PC-9 (cell line): ENCODE results near the gene SPPL3.

Source experiments
- CTCF ChIP-seq: fragments of 200-600 bp; sonication (generic); conservative IDR thresholded peaks from 2 replicates; pipeline ENCODE4 v1.6.1; 2017; ENCODE audit warnings: mixed run types, antibody characterized with exemption, mild to moderate bottlenecking, moderate library complexity
- EZH2 ChIP-seq: fragments of 200-600 bp; sonication (generic); IDR thresholded peaks from 2 replicates; pipeline ENCODE4 v1.8.0; 2017; ENCODE audit warnings: antibody characterized with exemption, low read depth

GRCh38 chr12:120719496-120720233 is 184.5 kb downstream of the SPPL3 start:
- TF ChIP-seq EZH2 = no peak
- no peak for TF ChIP-seq CTCF
